NCI-H187 (cell line): Measurements from ENCODE around the gene TBL1Y.
"Not testable (repeated sequence)": the region's sequence is repeated elsewhere in the genome, so short reads cannot be mapped to it uniquely, and the experiment has no call there.

Experiments used
- DNase-seq, 2 experiments: peaks; one replicate each; lab custom pipeline; 2025; lab: John Stamatoyannopoulos, UW

Gene TBL1Y

GRCh38 chrY:7080548-7080947 is 170.1 kb downstream of the TBL1Y start:
- DNase-seq: not testable (repeated sequence)

GRCh38 chrY:7085606-7086005 is 175.1 kb downstream of the TBL1Y start:
- DNase-seq: no peak

DNA sequence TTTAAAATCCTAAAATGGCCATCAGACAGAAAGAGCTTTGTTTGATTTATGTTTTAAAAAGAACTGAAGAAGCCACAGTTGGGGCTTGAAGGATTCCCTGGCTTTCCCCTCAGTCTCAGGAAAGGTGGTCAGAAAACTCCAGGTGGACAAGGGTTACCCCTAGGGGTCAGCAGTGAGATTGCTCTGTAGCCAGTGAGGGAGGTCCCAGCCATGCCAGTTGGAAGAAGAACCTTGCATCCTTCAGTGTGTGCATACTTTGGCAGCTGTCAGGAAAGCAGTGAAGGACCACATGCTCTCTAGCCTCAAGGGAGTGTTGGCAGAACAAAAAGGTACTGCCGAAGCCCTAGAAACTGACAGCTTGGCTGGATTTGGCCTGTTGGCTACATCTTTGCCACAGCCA is 182.3 kb downstream of the TBL1Y start:
- DNase-seq: no peak

GRCh38 chrY:7094365-7094764 is 183.9 kb downstream of the TBL1Y start:
- no peak for DNase-seq

DNA sequence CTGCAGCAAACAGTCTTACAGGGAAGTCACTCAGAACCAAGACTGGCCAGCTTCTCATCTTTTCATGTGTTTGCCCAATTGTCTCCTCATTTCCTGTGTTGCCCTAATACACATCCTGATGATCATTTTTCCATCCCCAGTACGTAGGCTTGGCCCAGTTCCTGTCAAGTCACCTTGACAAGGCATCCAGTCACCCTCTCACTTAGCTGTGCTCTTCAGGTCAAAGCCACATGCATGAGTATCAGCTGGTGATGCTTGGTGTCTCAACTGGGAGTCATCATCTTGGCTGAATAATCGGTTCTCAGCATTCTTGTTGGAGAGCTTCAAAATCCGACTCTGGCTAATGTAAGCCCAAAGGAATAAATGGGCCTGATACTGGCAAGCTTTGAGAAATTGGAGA is 186.5 kb downstream of the TBL1Y start:
- no peak for DNase-seq

DNA sequence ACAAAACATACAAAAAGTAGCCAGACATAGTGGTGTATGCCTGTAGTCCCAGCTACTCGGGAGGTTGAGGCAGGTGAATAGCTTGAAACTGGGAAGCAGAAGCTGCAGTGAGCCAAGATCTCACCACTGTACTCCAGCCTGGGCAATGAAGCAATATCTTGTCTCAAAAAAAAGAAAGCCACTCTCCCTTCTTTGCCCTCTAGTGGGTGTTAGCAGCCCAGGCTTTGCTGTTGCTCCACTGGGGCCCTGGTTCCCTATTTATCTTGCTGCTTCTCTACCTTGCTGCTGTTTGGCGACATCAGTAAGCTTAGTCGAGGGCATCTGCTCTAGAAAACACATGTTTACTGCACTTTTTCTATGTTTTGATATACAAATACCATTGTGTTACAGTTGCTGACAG is 189.2 kb downstream of the TBL1Y start:
- no peak for DNase-seq

DNA sequence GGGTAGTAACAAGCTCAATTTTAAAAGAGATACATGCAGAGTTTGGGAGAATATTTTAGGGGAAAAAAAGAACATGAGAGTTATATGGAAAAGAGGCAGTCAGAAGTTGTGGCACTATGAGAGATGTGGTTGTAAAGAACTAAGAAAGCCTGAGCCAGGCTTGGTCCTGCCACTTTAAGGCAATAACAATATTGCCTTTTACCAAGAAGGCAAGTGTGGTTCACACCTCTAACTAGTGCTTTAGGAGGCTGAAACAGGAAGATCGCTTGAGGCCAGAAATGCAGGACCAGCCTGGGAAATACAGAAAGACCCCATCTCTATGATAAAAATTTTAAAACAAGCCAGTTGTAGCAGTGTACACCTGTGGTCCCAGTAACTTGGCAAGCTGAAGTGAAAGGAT is 192.2 kb downstream of the TBL1Y start:
- no peak for DNase-seq

DNA sequence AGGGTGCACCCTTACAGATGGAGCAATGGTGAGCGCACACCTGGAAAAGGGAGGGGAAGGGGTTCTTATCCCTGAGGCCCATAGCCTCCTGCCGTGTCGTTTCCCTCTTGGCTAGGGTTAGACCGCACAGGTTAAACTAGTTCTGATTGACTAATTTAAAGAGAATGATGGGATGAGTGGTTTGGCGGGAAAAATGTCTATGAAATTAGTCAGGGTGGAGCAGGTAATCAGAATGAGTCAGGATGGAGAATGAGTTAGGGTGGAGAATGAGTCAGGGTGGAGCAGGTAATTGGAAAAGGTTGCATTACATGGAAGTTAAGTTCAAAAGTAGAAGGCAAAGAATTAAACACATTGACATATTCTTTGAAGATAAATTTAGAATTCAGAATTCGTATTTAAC is 196.7 kb downstream of the TBL1Y start:
- no peak for DNase-seq

GRCh38 chrY:7110086-7110485 is 199.6 kb downstream of the TBL1Y start:
- no peak for DNase-seq

DNA sequence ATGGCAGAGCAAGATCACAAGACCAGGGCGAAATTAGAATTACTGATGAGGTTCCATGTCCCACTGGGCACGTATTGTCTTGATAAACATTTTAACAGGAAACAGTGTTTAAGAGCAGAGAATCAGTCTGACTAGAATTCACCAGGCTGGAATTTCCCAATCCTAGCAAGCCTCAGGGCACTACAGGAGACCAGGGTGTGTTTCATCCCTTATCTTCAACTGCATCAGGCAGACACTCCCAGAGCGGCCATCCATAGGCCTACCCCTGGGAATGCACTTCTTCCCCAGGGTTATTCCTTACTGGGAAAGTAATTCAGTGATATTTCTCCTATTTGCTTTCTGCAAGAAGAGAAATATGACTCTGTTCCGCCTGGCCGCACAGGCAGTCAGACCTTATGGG is 205.4 kb downstream of the TBL1Y start:
- no peak for DNase-seq

GRCh38 chrY:7122202-7122601 is 211.7 kb downstream of the TBL1Y start:
- no peak for DNase-seq

DNA sequence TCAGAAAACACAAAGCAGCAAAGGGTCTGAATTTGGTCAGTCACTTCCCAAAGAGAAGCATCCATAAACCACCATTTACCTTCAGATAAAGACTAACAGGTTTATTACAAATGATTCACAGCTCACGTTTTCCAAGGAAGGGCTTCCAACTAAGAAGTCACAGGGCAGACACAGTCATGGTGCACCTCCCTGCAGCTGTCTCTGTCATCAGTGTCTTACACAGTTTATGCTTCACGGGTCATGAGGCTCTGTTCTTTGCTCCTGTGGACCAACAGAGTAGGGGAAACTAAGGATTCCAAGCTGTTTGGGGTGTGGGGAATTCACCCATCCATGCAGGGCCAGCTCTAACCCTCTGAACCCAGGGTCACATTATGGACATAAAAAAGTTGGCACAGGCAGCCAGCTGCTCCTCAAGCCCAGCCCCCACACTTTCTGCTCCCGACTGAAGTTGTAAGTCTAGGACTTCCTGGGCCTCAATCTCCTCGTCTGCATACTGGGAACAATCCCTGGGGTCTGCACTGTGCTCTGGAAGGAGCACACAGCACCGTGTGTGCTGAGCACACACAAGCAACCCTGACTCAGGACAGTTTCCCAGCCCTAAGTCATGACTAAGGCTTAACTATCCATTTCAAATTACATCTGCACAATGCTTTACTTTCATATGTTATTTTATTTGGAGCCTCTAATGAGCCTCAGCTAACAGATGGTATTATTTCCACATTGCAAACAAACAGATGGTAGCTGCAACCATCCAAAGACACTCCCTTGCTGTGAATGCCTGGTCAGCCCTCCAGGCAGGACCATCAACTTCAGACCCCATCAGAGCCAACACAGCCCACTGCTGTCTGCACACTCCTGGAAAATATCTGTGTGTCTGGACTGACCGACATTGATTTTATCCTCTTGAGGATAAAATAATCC is 214.9 kb downstream of the TBL1Y start:
- DNase-seq: no peak

GRCh38 chrY:7128211-7128610 is 217.7 kb downstream of the TBL1Y start:
- no peak for DNase-seq
